DOHH2 (cell line): ENCODE results near the gene SPATS1.

ENCODE experiments used
- H3F3A ChIP-seq: fragments of 200-600 bp; sonication (generic), shearing (Covaris generic); 2 replicates; pipeline ENCODE4 v1.6.0; 2016; ENCODE audit warnings: antibody characterized with exemption, mild to moderate bottlenecking; ENCODE audit not compliant: control insufficient read depth, insufficient read depth
- H3K27ac ChIP-seq: fragments of 200-600 bp; sonication (generic); 2 replicates; pipeline ENCODE4 v1.5.1; 2014; ENCODE audit warnings: low read depth, mild to moderate bottlenecking, low read length, moderate library complexity
- H3K27me3 ChIP-seq: fragments of 200-600 bp; sonication (generic); 2 replicates; pipeline ENCODE4 v1.6.1; 2014; ENCODE audit warnings: mild to moderate bottlenecking, low read length, mixed read lengths; ENCODE audit not compliant: control insufficient read depth
- H3K36me3 ChIP-seq: fragments of 200-600 bp; sonication (generic); 2 replicates; pipeline ENCODE4 v1.6.1; 2014; ENCODE audit warnings: mild to moderate bottlenecking, low read length, moderate library complexity, mixed read lengths; ENCODE audit not compliant: control insufficient read depth
- H3K4me1 ChIP-seq: fragments of 200-600 bp; sonication (generic); 2 replicates; pipeline ENCODE4 v1.6.1; 2014; ENCODE audit warnings: mild to moderate bottlenecking, low read length, mixed read lengths; ENCODE audit not compliant: control insufficient read depth
- H3K4me2 ChIP-seq: fragments of 200-600 bp; sonication (generic); 2 replicates; pipeline ENCODE4 v1.6.0; 2014; ENCODE audit warnings: mild to moderate bottlenecking, low read length, moderate library complexity
- H3K4me3 ChIP-seq: fragments of 200-600 bp; sonication (generic); 2 replicates; pipeline ENCODE4 v1.5.1; 2014; ENCODE audit warnings: mild to moderate bottlenecking, low read length, mixed read lengths
- H3K79me2 ChIP-seq: fragments of 200-600 bp; sonication (generic); 2 replicates; pipeline ENCODE4 v1.6.1; 2014; ENCODE audit warnings: mild to moderate bottlenecking, low read length, mixed read lengths; ENCODE audit not compliant: control insufficient read depth
- H3K9me2 ChIP-seq: fragments of 200-600 bp; sonication (generic); replicated peaks from 2 replicates; pipeline ENCODE4 v1.6.1; 2014; ENCODE audit warnings: mild to moderate bottlenecking, low read length, mixed read lengths; ENCODE audit not compliant: control insufficient read depth
- H3K9me3 ChIP-seq: fragments of 200-600 bp; sonication (generic); 2 replicates; pipeline ENCODE4 v1.6.1; 2014; ENCODE audit warnings: antibody characterized with exemption, low read length, mixed read lengths; ENCODE audit not compliant: control insufficient read depth, insufficient read depth
- H4K20me1 ChIP-seq: fragments of 200-600 bp; sonication (generic); 2 replicates; pipeline ENCODE4 v1.6.0; 2014; ENCODE audit warnings: low read depth, mild to moderate bottlenecking, antibody characterized with exemption, low read length, moderate library complexity; ENCODE audit not compliant: control insufficient read depth, insufficient read depth
- EZH2phosphoT487 ChIP-seq: fragments of 200-600 bp; sonication (generic); IDR thresholded peaks from 2 replicates; pipeline ENCODE4 v1.6.1; 2017; ENCODE audit warnings: borderline replicate concordance, mild to moderate bottlenecking, antibody characterized with exemption, low read length, moderate library complexity, mixed read lengths
- TF ChIP-seq, protein P1 (sequence below): fragments of 200-600 bp; sonication (generic); IDR thresholded peaks from one replicate; pipeline ENCODE4 v1.5.1; 2014; ENCODE audit warnings: antibody characterized with exemption, mild to moderate bottlenecking, low read depth, low read length; ENCODE audit not compliant: poor library complexity, severe bottlenecking

Gene SPATS1

DNA sequence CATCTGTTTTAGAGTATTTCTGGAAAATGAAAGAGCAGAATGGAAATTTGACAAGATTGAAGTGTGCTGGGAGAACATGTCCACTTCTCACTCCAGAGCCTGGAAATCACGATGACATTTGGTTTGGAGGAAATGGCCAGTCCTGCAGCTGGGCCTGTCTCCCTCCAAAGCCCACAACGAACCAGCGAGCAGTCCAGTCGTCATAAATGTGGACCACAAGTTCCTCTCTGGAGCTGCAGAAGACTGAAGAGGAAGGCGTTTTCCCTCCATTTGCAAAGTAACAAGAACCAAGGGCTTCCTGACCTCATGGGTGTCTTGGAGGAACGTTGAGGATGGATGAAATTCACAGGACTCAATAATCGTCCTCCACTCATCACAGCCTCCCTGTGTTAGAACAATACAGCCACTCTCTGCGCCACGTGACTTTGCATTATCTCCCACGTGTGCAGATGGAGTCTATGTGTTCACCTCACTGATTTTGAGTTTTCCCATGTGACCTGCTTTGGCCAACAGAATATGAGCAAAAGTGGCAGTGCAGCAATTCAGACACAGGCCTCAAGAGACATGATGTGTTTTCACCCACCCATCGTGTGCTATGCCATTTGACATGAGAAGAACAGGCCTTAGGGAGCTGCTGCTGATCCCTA lies 9.1 kb upstream of the SPATS1 start:
- no peak for TF ChIP-seq EZH2phosphoT487
- TF ChIP-seq, protein P1, sequence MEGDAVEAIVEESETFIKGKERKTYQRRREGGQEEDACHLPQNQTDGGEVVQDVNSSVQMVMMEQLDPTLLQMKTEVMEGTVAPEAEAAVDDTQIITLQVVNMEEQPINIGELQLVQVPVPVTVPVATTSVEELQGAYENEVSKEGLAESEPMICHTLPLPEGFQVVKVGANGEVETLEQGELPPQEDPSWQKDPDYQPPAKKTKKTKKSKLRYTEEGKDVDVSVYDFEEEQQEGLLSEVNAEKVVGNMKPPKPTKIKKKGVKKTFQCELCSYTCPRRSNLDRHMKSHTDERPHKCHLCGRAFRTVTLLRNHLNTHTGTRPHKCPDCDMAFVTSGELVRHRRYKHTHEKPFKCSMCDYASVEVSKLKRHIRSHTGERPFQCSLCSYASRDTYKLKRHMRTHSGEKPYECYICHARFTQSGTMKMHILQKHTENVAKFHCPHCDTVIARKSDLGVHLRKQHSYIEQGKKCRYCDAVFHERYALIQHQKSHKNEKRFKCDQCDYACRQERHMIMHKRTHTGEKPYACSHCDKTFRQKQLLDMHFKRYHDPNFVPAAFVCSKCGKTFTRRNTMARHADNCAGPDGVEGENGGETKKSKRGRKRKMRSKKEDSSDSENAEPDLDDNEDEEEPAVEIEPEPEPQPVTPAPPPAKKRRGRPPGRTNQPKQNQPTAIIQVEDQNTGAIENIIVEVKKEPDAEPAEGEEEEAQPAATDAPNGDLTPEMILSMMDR: no peak
- Histone ChIP-seq H3K27me3 (peaks cover 15% of the 10 kb centered on the region), H3K27ac (no peak overlapping the region)

GRCh38 chr6:44333942-44334341 lies 8.5 kb upstream of the SPATS1 start:
- TF ChIP-seq EZH2phosphoT487: no peak
- TF ChIP-seq, protein P1: no peak
- H3K4me3 ChIP-seq: no peak overlapping the region
- no peaks in the 10 kb centered on the region for H3K79me2 ChIP-seq
- no peak overlapping the region for H3K27ac ChIP-seq
- H3K9me3 ChIP-seq: no peaks in the 10 kb centered on the region
- H3K4me2 ChIP-seq: no peak overlapping the region
- H3F3A ChIP-seq: no peaks in the 10 kb centered on the region
- H3K27me3 ChIP-seq: peaks cover 15% of the 10 kb centered on the region
- no peaks in the 10 kb centered on the region for H3K36me3 ChIP-seq
- H3K9me2 ChIP-seq: no peaks in the 10 kb centered on the region
- 0 out of 2 replicates have a peak, but pooled peaks cover 3% of the 10 kb centered on the region for H3K4me1 ChIP-seq
- no peaks in the 10 kb centered on the region for H4K20me1 ChIP-seq

More for the DNA sequence above, 9.1 kb upstream of the SPATS1 start:
- Histone ChIP-seq H3K79me2 (no peaks in the 10 kb centered on the region), H3F3A (no peaks in the 10 kb centered on the region), H3K36me3 (no peaks in the 10 kb centered on the region), H3K9me2 (no peaks in the 10 kb centered on the region), H4K20me1 (no peaks in the 10 kb centered on the region), H3K9me3 (no peaks in the 10 kb centered on the region), H3K4me1 (no peaks in the 10 kb centered on the region), H3K4me3 (no peak overlapping the region), H3K4me2 (no peak overlapping the region)

- Histone ChIP-seq H3K4me2 (no peak overlapping the region), H4K20me1 (no peaks in the 10 kb centered on the region), H3K27me3 (0 out of 2 replicates have a peak, but pooled peaks cover 3% of the 10 kb centered on the region), H3K36me3 (no peaks in the 10 kb centered on the region), H3K4me3 (no peak overlapping the region), H3K9me2 (no peaks in the 10 kb centered on the region), H3K79me2 (no peaks in the 10 kb centered on the region), H3K4me1 (peaks cover 8% of the 10 kb centered on the region), H3K27ac (no peak overlapping the region), H3F3A (no peaks in the 10 kb centered on the region), H3K9me3 (no peaks in the 10 kb centered on the region)
- TF ChIP-seq, protein P1: no peak
- no peak for TF ChIP-seq EZH2phosphoT487
Observed at GRCh38 chr6:44335631-44336030, 6.8 kb upstream of the SPATS1 start.
